GM12878 (cell line): ENCODE data around the gene NR6A1. TPM values are rescaled to one million over a fixed set of nuclear protein-coding genes. Genes with fewer than 3 reads are reported as not detected.

Experiments
- ATAC-seq: fragments of 200-7000 bp; cut with Tn5 transposase; 3 replicates; pipeline ENCODE4 v1.9.1; 2020; ENCODE audit warnings: mild to moderate bottlenecking, moderate library complexity
- BruUV-seq: library from RNA; stranded (reverse); fragments of 400-500 nt; replicated peaks from 2 replicates; lab custom pipeline; 2021; lab: Mats Ljungman, UMichigan
- CTCF ChIA-PET: fragments of 300-600 bp; sonication (Branson Sonifier 250); formaldehyde crosslinking; extraction: SDS; loops from one replicate; lab custom pipeline; 2021; ENCODE audit warnings: inconsistent platforms; lab: Yijun Ruan, JAX
- POLR2A ChIA-PET: fragments of 350-600 bp; formaldehyde crosslinking; extraction: SDS; loops from one replicate; lab custom pipeline; 2021; ENCODE audit warnings: inconsistent platforms; lab: Charles Lee
- RAD21 ChIA-PET: fragments of 300-600 bp; sonication (Branson Sonifier 250); formaldehyde crosslinking; loops from one replicate; lab custom pipeline; 2023; ENCODE audit warnings: antibody characterized with exemption; ENCODE audit not compliant: unreplicated experiment; lab: Charles Lee
- SMC1A ChIA-PET: fragments of 300-600 bp; sonication (Branson Sonifier 250); formaldehyde crosslinking; loops from one replicate; lab custom pipeline; 2023; ENCODE audit not compliant: unreplicated experiment, uncharacterized antibody; lab: Charles Lee
- DNase-seq: peaks from one replicate; pipeline ENCODE4 v3.0.0-alpha.2; 2011; ENCODE audit warnings: low read depth, low spot score
- FAIRE-seq: peaks from 3 replicates; lab custom pipeline; 2011; peaks lifted over from hg19 to GRCh38; lab: Jason Lieb, UNC
- H2AFZ ChIP-seq: 2 replicates; pipeline ENCODE4 v1.6.0; 2011; ENCODE audit warnings: low read depth, low read length, control low read depth; ENCODE audit not compliant: control insufficient read depth
- H3K27ac ChIP-seq: 2 replicates; pipeline ENCODE4 v1.5.1; 2011; ENCODE audit warnings: control low read depth; ENCODE audit not compliant: control insufficient read depth, insufficient read depth
- H3K27me3 ChIP-seq, 2 experiments: replicated peaks in 1 of 2; 2 replicates each; pipeline versions ENCODE4 v1.6.0 to v1.6.1; 2011; ENCODE audit warnings: low read length in 1 of 2; ENCODE audit not compliant: control insufficient read depth in 2 of 2, insufficient read depth in 2 of 2
- H3K36me3 ChIP-seq, 2 experiments: 2 replicates each; pipeline ENCODE4 v1.5.1; 2011; ENCODE audit warnings: low read length in 1 of 2; ENCODE audit not compliant: control insufficient read depth in 2 of 2, insufficient read depth in 2 of 2
- H3K4me1 ChIP-seq: 2 replicates; pipeline ENCODE4 v1.6.1; 2011; ENCODE audit warnings: mild to moderate bottlenecking, low read length, moderate library complexity, mixed read lengths; ENCODE audit not compliant: control insufficient read depth, insufficient read depth
- H3K4me2 ChIP-seq: 2 replicates; pipeline ENCODE4 v1.6.0; 2011; ENCODE audit warnings: control low read depth; ENCODE audit not compliant: control insufficient read depth, insufficient read depth
- H3K4me3 ChIP-seq: fragments of 200-600 bp; sonication (generic); 2 replicates; pipeline ENCODE4 v1.5.1; 2016
- H3K79me2 ChIP-seq: 2 replicates; pipeline ENCODE4 v1.6.0; 2011; ENCODE audit warnings: low read length; ENCODE audit not compliant: control insufficient read depth, insufficient read depth
- H3K9ac ChIP-seq: 2 replicates; pipeline ENCODE4 v1.8.0; 2011; ENCODE audit warnings: low read length, control low read depth, mixed read lengths; ENCODE audit not compliant: control insufficient read depth, insufficient read depth
- H3K9me3 ChIP-seq: replicated peaks from 3 replicates; pipeline ENCODE4 v1.5.1; 2011; ENCODE audit warnings: mild to moderate bottlenecking, low read length; ENCODE audit not compliant: control insufficient read depth, insufficient read depth
- H4K20me1 ChIP-seq: 2 replicates; pipeline ENCODE4 v1.6.0; 2011; ENCODE audit not compliant: control insufficient read depth, insufficient read depth
- BCL11A ChIP-seq: IDR thresholded peaks from 2 replicates; pipeline ENCODE4 v1.6.1; 2011; ENCODE audit warnings: low read depth, low read length
- CHD2 ChIP-seq: IDR thresholded peaks from 2 replicates; pipeline ENCODE4 v1.6.1; 2011; ENCODE audit warnings: low read depth, low read length, improper control_type of control experiment, borderline replicate concordance
- ESRRA ChIP-seq: IDR thresholded peaks from 2 replicates; pipeline ENCODE4 v1.6.1; 2012; ENCODE audit warnings: mild to moderate bottlenecking, low read length, improper control_type of control experiment
- JUND ChIP-seq: IDR thresholded peaks from 2 replicates; pipeline ENCODE4 v1.6.1; 2012; ENCODE audit warnings: low read depth, mild to moderate bottlenecking, low read length, improper control_type of control experiment, moderate library complexity
- KDM1A ChIP-seq: fragments of 200-600 bp; sonication (generic); IDR thresholded peaks from 2 replicates; pipeline ENCODE4 v1.6.1; 2016; ENCODE audit warnings: borderline replicate concordance
- LARP7 ChIP-seq: fragments of 450-650 bp; IDR thresholded peaks from 2 replicates; pipeline ENCODE4 v1.6.1; 2017; ENCODE audit warnings: mild to moderate bottlenecking
- MTA2 ChIP-seq: fragments of 450-650 bp; IDR thresholded peaks from 2 replicates; pipeline ENCODE4 v1.6.1; 2016; ENCODE audit warnings: low read depth, mild to moderate bottlenecking, moderate library complexity
- NFYB ChIP-seq: IDR thresholded peaks from 2 replicates; pipeline ENCODE4 v1.6.1; 2011; ENCODE audit warnings: low read depth, mild to moderate bottlenecking, low read length, improper control_type of control experiment, moderate library complexity; ENCODE audit not compliant: insufficient read depth
- NKRF ChIP-seq: fragments of 450-650 bp; conservative IDR thresholded peaks from 2 replicates; pipeline ENCODE4 v1.6.1; 2017; ENCODE audit warnings: mild to moderate bottlenecking, moderate library complexity
- RB1 ChIP-seq: fragments of 450-650 bp; formaldehyde crosslinking; IDR thresholded peaks from 2 replicates; pipeline ENCODE4 v1.6.1; 2017; ENCODE audit warnings: mild to moderate bottlenecking, borderline replicate concordance
- RELB ChIP-seq: fragments of 450-650 bp; IDR thresholded peaks from 2 replicates; pipeline ENCODE4 v1.6.1; 2017; ENCODE audit warnings: low read depth, mild to moderate bottlenecking, moderate library complexity
- SRF ChIP-seq, 2 experiments: IDR thresholded peaks; 2 replicates each; pipeline ENCODE4 v1.6.1; 2011; ENCODE audit warnings: low read depth in 2 of 2, low read length in 2 of 2, mild to moderate bottlenecking in 1 of 2, moderate library complexity in 1 of 2
- STAT1 ChIP-seq: fragments of 450-650 bp; conservative IDR thresholded peaks from 2 replicates; pipeline ENCODE4 v1.6.1; 2014; ENCODE audit warnings: antibody characterized with exemption, mild to moderate bottlenecking
- TBL1XR1 ChIP-seq: IDR thresholded peaks from 2 replicates; pipeline ENCODE4 v1.6.1; 2012; ENCODE audit warnings: low read depth, low read length, improper control_type of control experiment
- ZNF274 ChIP-seq: IDR thresholded peaks from one replicate; pipeline ENCODE4 v1.8.0; 2011; ENCODE audit not compliant: insufficient read length, insufficient read depth
- WGBS: methylation state at CpG from one replicate; pipeline ENCODE4 v1.1.6; 2016; ENCODE audit warnings: low lambda C conversion rate; ENCODE audit not compliant: insufficient replicate concordance, insufficient coverage; ENCODE audit errors: missing lambda C conversion rate; 5-methylcytosine and 5-hydroxymethylcytosine counted together
- in situ Hi-C: fragments of 300-500 bp; cut with MboI; formaldehyde crosslinking; loops from 9 replicates; pipeline ENCODE4 v1.14.3; 2018; ENCODE audit warnings: mixed read lengths
- intact Hi-C: fragments of 100-400 bp; cut with micrococcal nuclease; formaldehyde crosslinking; loops from one replicate; pipeline ENCODE4 v1.14.2; 2022; ENCODE audit not compliant: unreplicated experiment
- polyA plus RNA-seq, 11 experiments: library from polyadenylated mRNA; depleted of rRNA in 4 of 11; unstranded in 6 of 11; stranded (reverse) in 5 of 11; fragments of >200 nt; fragmentation: Nextera tagmentation in 4 of 11; fragmentation: Illumina TruSeq in 1 of 11; extraction: Ambion mirVana in 4 of 11; extraction: Trizol in 1 of 11; gene quantifications; 1 replicate in 1 of 11; 2 replicates in 10 of 11; pipeline versions ENCODE4 v1.2.1 to v1.2.3, GENCODE V29; 2011 to 2016; ENCODE audit warnings: inconsistent platforms in 2 of 11, missing spikeins in 2 of 11, low read depth in 1 of 11
- total RNA-seq, 4 experiments: library from RNA; depleted of rRNA in 3 of 4; stranded (reverse); fragments of >200 nt in 3 of 4; fragmentation: Illumina TruSeq in 1 of 4; extraction: Trizol in 1 of 4; gene quantifications; 2 replicates each; pipeline versions ENCODE4 v1.2.1 to v1.2.3, GENCODE V29; 2013 to 2021

Gene NR6A1
- total and polyA plus RNA-seq, 10 of the 15 experiments (the other 5 are each of a cell fraction or from before 2014, with no cell fraction given), result 1.2 to 9.2 (median 4.6) TPM

DNA sequence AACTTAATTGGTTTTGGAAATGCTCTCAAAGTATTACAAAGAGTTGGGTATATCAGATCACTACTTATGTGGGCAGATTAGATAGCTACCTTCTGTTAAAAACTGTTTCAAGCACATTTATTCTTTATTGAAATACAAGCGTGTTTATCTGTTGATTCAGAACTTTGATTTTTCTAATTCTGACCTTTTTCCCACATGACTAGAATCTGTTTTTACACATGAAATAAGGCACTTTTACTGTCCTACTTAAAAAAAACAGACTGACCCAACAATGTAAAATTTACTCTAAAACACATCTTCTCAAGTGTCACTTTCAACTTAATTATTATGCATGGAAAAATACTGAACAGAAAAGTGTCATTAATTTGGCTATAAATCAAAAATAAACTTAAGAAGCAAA lies 4.8 kb downstream of the NR6A1 start:
- TF ChIP-seq MTA2 (no peak), RB1 (no peak), BCL11A (no peak), JUND (no peak), ZNF274 (no peak), RELB (no peak), KDM1A (no peak), LARP7 (no peak), CHD2 (no peak), STAT1 (no peak), TBL1XR1 (no peak), ESRRA (no peak), NKRF (no peak), NFYB (no peak), SRF (IDR thresholded peaks at IDR 0.05; ENCODE audit: low read depth in 2 of 2, low read length in 2 of 2) (no peak)
- in situ Hi-C loops, result no loop called here
- Histone ChIP-seq H3K27ac (no peak overlapping the region), H3K36me3 (no peaks in the 10 kb centered on the region), H3K9ac (no peak overlapping the region), H2AFZ (no peak overlapping the region), H3K27me3 (no peaks in the 10 kb centered on the region), H3K9me3 (no peaks in the 10 kb centered on the region), H3K4me2 (no peak overlapping the region), H3K4me1 (peaks cover 9% of the 10 kb centered on the region), H3K4me3 (no peak overlapping the region; the same call in 1 of the 2 replicates), H4K20me1 (no peaks in the 10 kb centered on the region), H3K79me2 (peaks cover 66% of the 10 kb centered on the region)
- intact Hi-C loops, result loop anchor here (5.0 kb wide), 1 partner anchor 349 kb away; the partner anchor contains the start of gene PSMB7
- DNase-seq (no peak), ATAC-seq (no peak), FAIRE-seq (peak; percentile 76)
- ChIA-PET SMC1A (interaction anchor here (0.9 to 7.7 kb wide), 19 partner anchors 14 to 214 kb away, joined by 3 to 105 read pairs (median 7); no protein-coding TSS in a partner anchor), RAD21 (interaction anchor here (0.8 to 5.8 kb wide), 8 partner anchors 54 to 377 kb away, joined by 3 to 86 read pairs (median 8); partner anchors contain the start of genes SCAI and WDR38), CTCF (interaction anchor here (0.5 to 13.9 kb wide), 21 partner anchors 8 to 504 kb away, joined by 3 to 201 read pairs (median 5); partner anchors contain the start of gene WDR38), POLR2A (interaction anchor here (1.3 kb wide), 2 partner anchors 41 to 376 kb away, joined by 3 read pairs; no protein-coding TSS in a partner anchor)
- no TSS peak for BruUV-seq
- 94% methylated on average over 1 of the region's 1 CpG for WGBS
